Right kidney (tissue), 1 donor: Measurements from ENCODE around the gene USP36.

ENCODE experiments used
- DNase-seq: peaks from one replicate; pipeline ENCODE4 v3.0.0-alpha.2; 2016

USP36 gene

DNA sequence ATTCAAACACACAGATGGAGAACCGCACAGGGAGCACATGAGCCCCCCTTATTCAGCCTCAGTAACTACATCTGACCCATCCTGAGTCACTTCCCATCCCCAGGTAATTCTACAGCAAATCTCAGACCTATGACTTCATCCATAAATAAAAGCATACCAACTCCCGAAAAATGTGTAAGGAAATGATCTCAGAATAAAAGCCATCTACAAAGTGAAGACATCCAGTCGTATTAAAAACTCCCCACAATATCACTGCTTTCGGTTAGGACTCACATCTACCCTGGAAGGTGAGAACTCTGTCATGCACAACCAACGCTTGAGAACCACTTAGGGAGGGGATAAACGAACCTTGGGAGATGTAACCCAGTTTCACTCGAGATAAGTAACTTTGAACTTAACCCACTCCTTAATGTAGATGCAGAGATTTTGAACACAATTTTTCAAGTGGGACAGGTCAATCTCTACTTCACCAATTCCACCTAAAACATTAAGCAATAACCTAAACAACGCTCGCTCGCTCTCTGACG is 1.3 kb downstream of the USP36 start:
- DNase-seq = no peak

DNA sequence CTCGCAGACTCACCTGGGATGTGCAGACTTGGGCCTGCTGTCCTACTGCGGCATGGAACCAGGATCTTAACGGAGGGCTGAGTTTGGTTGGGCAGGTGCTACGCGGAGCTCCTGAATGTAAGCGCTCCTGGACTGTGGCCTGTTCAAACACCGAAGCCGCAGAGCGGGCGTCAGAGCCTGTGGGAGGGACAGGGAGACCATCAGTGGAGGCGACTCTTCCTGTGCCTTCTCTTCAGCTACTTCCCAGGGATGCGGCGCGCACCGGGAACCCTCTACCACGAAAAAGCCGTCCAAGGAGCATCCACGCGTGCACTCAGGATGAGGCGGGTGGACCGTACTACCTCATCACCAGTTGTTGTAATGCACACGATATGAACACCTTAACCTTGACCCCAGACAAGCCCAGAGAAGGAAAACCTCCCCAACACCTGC is 2.0 kb downstream of the USP36 start:
- peak; percentile 36 for DNase-seq

DNA sequence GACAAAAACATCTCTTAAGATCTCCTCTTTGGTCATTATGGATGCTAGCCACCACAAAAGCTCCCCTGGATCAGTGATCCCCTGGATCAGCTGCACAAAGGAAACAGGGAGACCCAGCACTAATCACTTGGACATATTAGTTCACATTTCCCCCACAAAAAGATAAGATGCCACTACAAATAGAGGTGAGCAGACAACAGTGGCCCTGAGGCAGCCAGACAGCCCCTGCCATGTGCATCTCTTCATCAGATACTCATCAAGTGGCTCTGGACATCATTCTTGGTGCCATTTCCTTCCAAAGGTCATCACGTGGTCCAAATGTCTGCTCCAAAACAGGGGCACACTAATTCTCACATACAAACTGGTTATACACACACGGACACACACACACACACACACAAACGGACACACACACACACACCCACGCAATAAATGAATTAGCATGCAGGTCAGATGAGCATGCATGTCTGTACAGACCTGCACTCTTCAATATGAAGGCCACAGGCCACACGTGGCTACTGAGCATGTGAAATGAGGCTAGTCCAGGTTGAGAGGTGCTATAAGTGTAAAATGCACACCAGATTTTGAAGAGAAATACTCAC is 4.1 kb downstream of the USP36 start:
- DNase-seq = no peak

DNA sequence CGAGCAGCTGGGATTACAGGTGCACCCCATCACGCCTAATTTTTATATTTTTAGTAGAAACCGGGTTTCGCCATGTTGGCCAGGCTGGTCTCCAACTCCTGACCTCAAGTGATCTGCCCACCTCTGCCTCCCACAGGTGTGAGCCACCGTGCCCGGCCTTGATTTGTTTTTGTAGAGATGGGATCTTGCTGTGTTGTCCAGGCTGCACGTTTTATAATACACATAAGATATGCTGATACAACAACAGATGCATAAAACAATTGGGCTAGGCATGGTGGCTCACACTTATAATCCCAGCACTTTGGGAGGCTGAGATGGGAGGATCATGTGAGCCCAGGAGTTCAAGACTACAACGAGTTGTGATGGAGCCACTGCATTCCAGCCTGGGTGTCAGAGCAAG is 6.0 kb downstream of the USP36 start:
- no peak for DNase-seq

DNA sequence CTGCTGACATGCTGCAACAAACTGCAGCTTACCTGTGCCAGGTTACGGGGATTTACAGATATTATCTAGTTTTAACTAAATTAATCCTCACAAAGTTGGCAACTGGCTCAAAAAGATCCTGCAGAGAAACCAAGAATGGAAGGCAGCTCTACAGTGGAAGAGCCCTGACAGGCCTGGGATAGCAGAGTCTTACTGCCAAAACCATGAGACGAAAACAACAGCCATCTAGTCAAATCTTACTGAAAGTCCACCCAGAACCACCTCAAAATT is 8.1 kb downstream of the USP36 start:
- no peak for DNase-seq

DNA sequence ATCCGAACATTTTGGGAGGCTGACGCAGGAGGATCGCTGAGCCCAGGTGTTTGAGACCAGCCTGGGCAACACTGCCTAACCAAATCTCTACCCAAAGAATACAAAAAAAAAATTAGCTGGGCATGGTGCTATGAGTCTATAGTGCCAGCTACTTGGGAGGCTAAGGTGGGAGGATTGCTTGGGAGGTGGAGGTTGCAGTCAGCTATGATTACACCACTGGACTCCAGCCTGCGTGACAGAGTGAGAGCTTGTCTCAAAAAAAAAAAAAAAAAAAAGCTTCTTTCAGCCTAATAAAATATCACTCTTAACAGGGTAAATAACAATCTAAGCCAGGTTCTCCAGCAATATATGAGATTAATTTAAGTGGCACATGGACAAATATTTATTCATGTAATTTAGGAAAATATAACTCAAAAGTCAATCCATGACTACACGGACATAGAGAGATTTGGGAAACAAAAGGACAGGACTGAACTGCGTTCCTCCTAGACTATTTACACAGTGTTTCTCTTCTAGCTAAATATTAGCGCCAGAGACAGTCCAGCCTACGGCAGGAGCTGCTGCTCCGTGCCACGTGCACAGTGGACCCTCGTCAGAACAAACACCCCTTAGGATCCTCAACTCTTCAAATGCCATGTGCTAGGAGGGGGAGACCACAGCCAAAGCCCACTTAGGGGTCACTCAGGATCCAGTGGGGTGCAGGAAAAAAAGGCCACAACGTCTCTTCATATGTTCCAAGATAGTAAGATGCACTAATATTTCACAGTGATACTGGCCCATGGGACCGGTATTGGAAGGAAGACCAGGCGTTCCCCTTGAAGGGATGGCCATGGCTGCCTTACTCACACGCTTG is 8.7 kb downstream of the USP36 start:
- DNase-seq = no peak

DNA sequence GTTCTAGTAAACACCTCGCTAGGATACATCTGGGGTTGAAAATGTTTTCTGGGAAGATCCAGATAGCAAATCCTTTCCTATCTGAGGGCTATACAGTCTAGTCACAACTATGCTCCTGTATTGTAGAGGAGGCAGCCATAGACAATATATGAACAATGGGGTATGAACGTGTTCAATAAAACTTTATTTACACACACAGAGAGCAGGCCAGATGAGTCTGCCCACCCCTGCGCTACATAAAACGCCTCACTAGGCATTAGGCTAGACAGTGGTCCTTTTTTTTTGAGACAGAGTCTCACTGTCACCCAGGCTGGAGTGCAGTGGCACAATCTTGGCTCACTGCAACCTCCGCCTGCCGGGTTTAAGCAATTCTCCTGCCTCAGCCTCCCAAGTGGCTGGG is 11.1 kb downstream of the USP36 start:
- no peak for DNase-seq

DNA sequence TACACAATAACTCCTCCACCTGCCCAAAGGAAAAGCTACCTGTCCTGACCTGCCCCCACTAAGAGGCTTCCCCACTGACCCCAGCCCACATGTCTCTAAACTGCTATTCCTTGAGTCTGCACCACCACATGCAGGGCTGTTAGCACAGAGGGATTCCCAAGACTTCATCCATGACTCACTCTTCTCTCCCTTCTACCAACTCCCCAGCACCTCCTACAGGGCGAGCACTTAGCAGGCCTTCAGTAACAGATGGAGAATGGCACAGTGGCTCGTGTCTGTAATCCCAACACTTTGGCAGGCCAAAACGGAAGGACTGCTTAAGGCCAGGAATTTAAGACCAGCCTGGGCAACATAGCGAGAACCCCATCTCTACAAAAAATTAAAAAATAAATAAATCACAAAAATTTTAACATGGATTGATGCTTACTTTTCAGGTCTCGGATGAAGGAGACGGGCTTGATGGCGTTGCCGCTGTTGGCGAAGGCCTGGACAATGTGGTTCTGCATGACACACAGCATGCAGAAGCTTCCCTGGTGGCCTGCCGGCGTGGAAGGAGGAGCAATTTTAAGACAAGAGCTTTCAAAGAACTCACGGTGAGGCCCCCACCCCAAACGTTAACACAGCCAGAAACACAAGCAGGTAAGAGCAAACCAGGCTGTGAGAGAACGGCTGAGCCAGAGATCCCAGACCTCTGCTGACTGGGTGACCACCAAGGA is 12.0 kb downstream of the USP36 start:
- no peak for DNase-seq

DNA sequence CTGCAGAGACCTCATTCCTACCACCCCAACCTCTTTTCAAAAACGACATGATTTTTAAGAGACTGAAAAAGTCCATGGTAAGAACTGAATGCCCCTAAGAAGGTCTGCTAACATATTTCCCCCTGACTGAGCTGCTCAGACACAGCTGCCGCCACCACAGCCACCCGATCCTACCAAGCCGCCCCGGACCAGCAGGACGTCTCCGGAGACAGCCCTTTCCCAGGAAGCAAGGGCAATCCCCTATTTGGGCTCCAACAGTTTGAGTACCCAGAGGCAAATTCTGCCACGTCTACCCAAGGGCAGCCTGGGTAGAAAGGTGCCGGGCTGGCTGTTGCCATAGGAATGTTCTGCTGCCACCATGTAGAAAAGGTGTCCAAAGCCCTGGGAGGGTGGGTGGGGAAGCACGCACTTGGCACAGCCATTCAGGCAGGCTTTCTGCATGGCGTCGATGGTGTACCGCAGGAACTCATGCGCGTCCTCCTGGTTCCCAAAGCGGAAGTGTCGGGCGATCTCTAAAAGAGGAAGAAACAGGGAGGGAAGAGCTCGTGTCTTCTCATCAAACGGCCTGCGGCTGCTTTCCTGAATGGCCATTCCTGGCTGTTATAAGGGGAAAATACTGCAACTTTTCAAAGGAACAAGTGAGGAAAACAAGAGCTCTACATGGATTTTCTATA is 13.6 kb downstream of the USP36 start:
- no peak for DNase-seq

DNA sequence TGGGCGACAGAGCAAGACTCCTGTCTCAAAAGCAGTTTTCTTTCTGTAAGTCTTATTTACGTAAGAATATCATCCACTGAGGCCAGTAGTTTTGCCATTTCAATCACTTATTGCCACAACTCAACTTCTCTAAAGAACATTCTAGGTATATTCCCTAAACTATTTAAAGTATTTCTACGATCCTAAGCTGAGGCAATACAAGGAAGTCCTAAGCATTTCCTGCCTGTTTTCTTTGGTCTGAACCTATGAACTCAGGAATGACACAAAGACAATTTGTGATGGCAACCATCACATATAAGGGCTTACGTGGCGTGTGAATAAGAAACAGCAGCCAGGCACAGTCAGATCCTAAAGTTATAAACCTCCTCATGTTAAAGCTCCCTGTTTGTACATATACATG is 14.2 kb downstream of the USP36 start:
- DNase-seq = no peak

DNA sequence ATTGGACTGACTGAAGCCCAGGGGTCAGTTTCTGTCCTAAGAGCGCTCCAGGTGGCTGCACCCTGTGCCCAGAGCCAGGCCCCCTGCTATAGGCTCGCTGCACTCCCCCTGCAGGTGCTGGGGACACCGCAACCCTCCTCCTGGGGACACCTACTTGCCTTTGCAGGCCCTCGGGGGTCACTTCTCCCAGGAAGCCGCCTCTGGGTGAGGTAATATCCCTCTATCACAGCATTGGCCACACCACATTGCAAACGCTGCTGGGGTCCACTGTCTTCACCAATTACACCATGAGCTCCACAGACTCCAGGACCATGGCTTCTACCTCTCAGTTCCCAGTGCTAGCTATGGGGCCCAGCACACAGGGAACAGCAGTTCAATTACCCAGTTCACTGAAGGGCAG is 14.9 kb downstream of the USP36 start:
- DNase-seq = no peak

DNA sequence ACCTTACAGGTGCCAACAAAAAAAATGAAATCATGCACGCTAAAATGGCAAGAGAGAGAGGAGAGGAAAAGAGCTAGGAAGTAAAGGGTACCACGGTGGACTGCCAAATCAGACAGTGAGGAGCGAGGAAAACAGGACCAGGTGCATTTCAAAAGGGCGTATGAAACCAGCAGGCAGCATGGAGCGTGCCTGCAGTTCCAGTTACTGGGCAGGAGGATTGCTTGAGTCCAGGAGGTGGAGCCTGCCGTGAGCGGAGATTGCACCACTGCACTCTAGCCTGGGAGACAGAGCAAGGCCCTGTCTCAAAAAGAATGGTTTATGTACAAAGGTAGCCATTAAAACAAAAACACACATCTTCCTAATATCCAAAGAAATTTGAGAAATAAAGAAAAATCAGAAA is 16.4 kb downstream of the USP36 start:
- DNase-seq = no peak

DNA sequence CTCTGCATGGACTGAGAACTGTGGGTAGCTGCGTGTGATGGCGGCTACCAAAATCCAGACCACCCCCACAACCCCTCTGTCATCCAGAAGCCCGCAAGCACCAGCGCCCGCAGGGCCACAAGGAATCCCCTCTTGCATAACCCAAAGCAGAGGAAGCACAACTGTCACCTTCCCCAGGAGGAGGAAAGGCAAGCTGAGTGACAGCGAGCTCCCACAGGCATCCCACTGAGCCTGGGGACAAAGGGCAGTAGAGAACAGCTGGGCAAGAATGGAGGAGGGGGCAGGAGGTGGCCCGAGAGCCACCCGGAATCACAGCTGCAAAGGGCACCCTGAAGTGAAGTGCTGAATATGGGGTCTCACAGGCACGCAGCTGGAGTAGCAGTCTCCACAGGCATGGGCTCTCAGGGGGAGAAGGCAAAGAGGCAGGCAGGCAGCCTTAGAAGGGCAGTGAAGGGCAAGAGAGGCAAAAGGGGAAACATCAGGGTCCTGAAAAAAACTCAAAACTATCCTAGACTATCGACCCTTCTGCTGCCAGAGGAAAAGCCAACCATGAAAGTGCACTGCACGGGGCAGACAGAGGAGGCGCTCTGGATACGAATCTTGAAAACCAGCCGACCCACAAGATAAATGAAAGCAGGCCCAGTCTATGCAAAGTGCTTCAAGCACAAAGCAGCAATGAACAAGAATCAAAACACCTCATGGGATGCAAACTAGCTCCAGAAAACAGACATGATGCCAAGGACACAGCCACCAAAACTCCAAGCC is 17.1 kb downstream of the USP36 start:
- DNase-seq = no peak

DNA sequence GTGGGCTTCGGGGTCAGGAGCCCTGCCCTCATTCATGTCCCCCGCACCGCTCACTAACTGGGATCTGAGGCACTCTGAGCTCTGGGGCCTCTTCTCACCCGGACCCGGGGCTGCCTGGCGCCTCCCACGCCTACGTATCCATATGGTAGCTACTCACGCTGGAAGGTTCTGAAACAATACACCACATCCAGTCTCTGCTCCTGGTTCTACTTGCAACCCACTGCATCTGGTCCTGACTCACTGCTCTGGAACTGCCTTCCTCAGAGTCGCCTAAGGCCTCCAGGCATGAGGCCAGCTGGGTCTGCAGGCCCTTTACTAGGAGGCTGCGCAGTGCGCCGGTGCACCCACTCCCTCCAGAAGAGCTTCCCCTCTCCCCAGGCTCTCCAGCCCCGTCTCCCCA is 18.1 kb downstream of the USP36 start:
- no peak for DNase-seq

DNA sequence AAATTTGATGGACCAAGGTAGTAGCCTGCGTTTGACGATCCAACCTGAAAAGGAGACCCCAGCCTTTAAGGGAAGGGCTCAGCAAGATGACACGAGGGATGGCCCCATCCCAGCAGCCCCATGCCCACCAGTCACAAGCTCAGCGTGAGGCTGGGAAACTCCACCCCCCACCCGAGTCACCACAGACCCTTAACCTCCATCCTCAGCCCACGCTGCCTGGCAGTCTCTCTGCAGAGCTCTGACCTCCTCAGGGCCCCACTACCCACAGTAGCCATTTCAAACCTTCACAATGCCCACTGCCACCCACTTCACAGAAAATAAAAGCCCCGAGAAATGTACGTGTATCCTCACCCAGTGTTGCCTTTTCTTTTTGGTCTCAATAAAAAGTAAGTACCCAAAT is 18.7 kb downstream of the USP36 start:
- no peak for DNase-seq

DNA sequence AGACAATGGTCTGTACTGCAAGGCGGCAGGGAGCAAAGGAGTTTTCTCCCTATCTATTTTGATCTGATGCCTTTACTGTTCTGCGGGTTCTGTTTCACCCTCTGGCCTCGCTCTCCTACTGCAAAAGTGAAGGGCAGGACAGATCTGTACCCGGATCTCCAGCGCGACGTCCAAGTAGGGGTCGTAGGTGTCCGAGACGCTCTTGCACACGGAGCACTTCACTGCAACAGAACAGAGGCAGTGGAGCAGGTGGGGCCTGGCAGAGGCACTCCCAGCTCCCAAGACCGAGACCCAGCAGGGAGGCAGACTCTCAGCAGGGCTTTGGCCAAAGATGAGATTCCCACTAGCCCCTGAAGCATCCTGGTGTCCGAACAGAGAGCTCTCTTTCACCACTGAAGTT is 19.8 kb downstream of the USP36 start:
- DNase-seq = no peak

DNA sequence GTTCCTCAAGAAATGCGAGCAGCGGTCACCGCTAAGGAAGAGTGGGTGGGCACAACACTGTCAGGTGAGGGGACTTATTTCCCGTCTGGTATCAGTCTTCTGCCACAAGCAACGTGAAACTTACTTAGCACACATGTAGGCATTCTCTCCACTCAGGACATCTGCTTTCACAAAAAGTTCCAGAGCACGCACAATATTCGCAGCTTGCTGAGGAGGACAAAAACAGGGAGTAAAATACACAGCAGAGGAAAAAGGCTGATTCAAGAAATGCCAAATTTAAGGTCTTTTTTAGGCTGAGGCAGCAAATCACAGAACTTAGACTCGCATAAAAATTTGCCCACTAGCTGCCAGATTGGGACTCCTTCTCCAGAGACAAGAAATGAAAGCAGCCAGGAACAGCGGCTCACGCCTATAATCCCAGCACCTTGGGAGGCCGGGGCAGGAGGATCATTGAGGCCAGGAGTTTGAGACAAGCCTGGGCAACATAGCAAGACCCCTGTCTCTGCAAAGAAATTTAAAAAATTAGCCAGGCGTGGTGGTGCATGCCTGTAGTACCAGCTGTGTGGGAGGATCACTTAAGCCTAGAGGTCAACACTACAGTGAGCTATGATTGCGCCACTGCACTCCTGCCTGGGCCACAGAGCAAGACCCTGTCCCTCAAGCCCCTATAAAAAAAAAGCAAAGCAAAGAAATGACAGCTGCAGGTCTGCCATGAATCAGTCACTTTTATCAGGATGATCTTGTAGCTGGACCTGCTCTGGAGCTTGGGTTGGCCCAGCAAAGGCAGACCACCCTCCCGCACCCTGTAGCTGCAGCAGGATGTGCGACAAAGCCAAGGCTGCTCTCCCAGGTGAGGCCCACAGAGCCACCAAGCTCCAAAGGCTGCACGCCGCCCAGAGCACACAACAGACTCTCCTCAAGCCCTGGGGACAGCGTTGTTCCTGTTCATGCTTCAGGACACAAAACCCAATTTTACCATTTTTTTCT is 20.5 kb downstream of the USP36 start:
- DNase-seq = no peak

DNA sequence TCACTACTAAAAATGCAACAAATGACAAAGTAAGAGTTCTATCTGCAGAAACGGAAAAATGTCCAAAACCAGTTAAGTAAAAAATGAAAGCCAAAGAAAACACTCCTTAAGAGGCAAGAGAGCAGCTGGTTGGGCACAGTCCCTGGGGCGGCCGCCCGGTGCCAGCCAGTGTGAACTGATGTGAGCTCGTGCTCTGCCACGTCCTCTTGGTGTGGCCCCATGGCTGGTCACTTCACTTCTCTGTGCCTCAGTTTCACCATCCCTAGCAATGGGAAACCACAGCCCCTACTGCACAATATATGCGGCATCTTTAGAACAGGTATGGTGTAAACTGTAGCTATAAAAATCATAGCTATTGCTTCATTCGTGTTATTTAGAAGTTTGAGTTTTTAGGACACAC is 21.2 kb downstream of the USP36 start:
- no peak for DNase-seq

DNA sequence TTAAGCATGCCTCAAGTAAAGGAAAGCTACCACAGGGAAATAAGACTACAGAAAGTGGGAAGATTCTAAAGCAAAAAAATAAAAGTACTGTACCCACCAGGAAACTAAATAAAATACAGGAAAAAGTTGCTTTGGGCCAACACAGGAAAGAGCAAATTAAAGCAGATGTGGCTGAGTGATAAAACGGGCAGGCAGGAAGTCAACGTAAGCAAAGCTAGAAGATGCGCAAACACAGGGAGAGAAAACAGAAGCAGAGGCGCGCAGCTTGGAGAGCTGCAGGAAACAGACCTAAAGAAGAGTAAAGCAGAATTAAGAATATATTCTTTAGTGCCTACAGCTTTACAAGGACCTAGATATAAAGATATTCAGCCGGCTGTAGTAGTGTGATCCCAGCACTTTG is 21.7 kb downstream of the USP36 start:
- no peak for DNase-seq

DNA sequence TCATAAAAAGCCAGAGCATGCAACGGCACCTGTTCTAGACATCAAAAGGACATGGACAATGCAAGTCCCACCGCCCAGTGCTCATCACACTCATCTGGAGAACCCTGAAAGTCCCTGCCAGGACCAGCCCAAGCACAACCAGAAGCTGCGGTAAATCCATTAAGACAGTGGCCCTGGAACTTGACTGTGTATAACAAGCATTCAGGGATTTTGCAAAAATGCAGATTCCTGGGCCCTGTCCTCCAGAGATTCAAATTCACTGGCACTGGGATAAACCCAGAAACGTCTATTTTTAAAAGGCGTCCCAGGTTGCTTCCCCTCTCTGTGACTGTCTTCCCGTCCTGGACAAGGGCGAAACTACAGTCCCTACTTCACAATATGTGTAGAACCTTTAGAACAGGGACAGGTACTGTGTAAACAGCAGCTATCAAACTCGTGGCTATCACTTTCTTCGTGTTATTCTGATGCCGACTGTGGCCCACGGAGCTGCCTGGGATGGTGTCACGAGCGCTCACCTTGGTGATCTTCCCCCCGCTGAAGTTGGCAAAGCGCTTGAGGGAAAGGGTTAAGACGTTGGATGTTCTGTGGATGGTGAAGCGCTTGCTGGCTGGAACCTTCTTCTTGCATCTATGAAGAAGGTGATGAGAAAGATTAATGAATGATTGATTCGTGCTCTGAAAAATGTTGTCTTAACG is 22.3 kb downstream of the USP36 start:
- no peak for DNase-seq
